Vagina (tissue), 2 donors: Measurements from ENCODE around the gene PRUNE2.

Source experiments
- CTCF ChIP-seq, 3 experiments: fragments of 450-650 bp in 2 of 3; fragments of 200-600 bp in 1 of 3; sonication (generic) in 1 of 3; IDR thresholded peaks; one replicate each; pipeline ENCODE4 v1.5.1; 2017 to 2019; ENCODE audit warnings: antibody characterized with exemption in 3 of 3, mild to moderate bottlenecking in 2 of 3, moderate library complexity in 2 of 3
- POLR2A ChIP-seq, 2 donors: fragments of 450-650 bp; IDR thresholded peaks; one replicate each; pipeline ENCODE4 v1.6.1; 2017; ENCODE audit warnings: antibody characterized with exemption in 2 of 2, mild to moderate bottlenecking in 2 of 2, moderate library complexity in 2 of 2

- no peak for TF ChIP-seq CTCF (IDR thresholded peaks at IDR 0.05)
- no peak for TF ChIP-seq POLR2A (IDR thresholded peaks at IDR 0.05)
Measured at GRCh38 chr9:76634356-76635054, 271.4 kb downstream of the PRUNE2 start.
